ENCODE measurements around the gene GATB. TPM values are rescaled to one million over a fixed set of nuclear protein-coding genes. Genes with fewer than 3 reads are reported as not detected.
A peak's percentile ranks its signal among the peaks of the same experiment; 100 is the strongest.

Gene GATB
- total and polyA plus RNA-seq, 12 donors: 39.1 to 168 (median 88.5) TPM

- 52 to 67% methylated on average over 8 of the region's 8 CpGs for WGBS, 2 donors
- Histone ChIP-seq H3K9me3 (no peaks in the 10 kb centered on the region), H3K4me1 (peaks cover 0 to 15% (median 4%) of the 10 kb centered on the region in 9 donors), H3K27me3 (no peaks in the 10 kb centered on the region), H3K36me3 (peaks cover 0 to 39% (median 0%) of the 10 kb centered on the region in 9 donors), H3K4me3 (no peak overlapping the region), H3K27ac (peak overlapping the region; percentile 12 to 77 (median 68))
- no peak for TF ChIP-seq CTCF (IDR thresholded peaks at IDR 0.05)
- intact Hi-C loops (cut with DNase I): no loop called here
- peak in 1 of 2 donors; percentile 20 for DNase-seq
- ATAC-seq: peak in 6 of 8 donors; percentile 49 to 76 (median 58)
Measured at GRCh38 chr4:151719956-151720334, 40.9 kb downstream of the GATB start.

- Histone ChIP-seq H3K27ac (peak overlapping the region; percentile 12 to 77 (median 68)), H3K36me3 (peaks cover 0 to 45% (median 0%) of the 10 kb centered on the region in 9 donors), H3K4me1 (peaks cover 0 to 17% (median 4%) of the 10 kb centered on the region in 9 donors), H3K9me3 (no peaks in the 10 kb centered on the region), H3K4me3 (no peak overlapping the region), H3K27me3 (no peaks in the 10 kb centered on the region)
- WGBS, 2 donors: 57 to 65% methylated on average over 19 of the region's 19 CpGs
- TF ChIP-seq CTCF (IDR thresholded peaks at IDR 0.05): no peak
- ATAC-seq (peak; percentile 40 to 97 (median 73)), DNase-seq (peak in 1 of 2 donors; percentile 30)
- intact Hi-C loops (cut with DNase I): no loop called here
Measured at GRCh38 chr4:151718984-151719955, 41.5 kb downstream of the GATB start.

- Histone ChIP-seq H3K27me3 (no peaks in the 10 kb centered on the region), H3K4me3 (no peak overlapping the region), H3K36me3 (peaks cover 0 to 55% (median 0%) of the 10 kb centered on the region in 9 donors), H3K27ac (no peak overlapping the region), H3K9me3 (no peaks in the 10 kb centered on the region), H3K4me1 (peaks cover 0 to 22% (median 4%) of the 10 kb centered on the region in 9 donors)
- 79 to 80% methylated on average over 10 of the region's 10 CpGs for WGBS, 2 donors
- no peak for DNase-seq
- no peak for TF ChIP-seq CTCF (IDR thresholded peaks at IDR 0.05)
- no peak for ATAC-seq
- intact Hi-C loops (cut with DNase I): no loop called here
Measured at GRCh38 chr4:151717909-151718628, 42.7 kb downstream of the GATB start.

- peaks cover 0 to 22% (median 4%) of the 10 kb centered on the region in 9 donors for H3K4me1 ChIP-seq
- intact Hi-C loops (cut with DNase I): no loop called here
- H3K27ac ChIP-seq: no peak overlapping the region
- H3K4me3 ChIP-seq: no peak overlapping the region
- H3K27me3 ChIP-seq: no peaks in the 10 kb centered on the region
- peaks cover 0 to 54% (median 0%) of the 10 kb centered on the region in 9 donors for H3K36me3 ChIP-seq
- 87 to 90% methylated on average over 2 of the region's 2 CpGs for WGBS, 2 donors
- no peak for TF ChIP-seq CTCF (IDR thresholded peaks at IDR 0.05)
- H3K9me3 ChIP-seq: no peaks in the 10 kb centered on the region
- DNase-seq (no peak), ATAC-seq (no peak)
Measured at GRCh38 chr4:151717314-151717713, 43.5 kb downstream of the GATB start.
